ENCODE results near the gene ZNF181. TPM values are rescaled to one million over a fixed set of nuclear protein-coding genes. Genes with fewer than 3 reads are reported as not detected.
A peak's percentile ranks its signal among the peaks of the same experiment; 100 is the strongest.

The ZNF181 gene
- total and polyA plus RNA-seq, 3 donors from 2014 or later, result 10.7 to 18.5 (median 16.1) TPM

DNA sequence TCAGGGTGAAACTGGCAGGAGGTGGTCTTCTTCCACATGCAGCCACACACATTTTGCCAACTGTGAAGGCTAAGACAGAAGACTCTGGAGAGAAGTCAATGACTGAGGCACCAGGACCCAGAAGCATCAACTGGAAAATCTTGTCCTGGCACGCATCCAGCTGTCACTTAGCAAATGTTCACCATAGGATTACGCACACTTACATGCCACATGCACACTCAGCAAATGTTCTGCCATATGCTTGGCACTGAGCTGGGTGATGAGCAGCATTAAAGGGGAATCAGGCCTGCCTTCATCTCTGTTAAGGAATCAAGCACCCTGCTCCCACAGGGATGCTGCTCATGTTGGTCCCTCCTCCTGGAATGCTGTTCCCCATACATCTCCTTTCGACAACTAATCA lies 33.9 kb downstream of the ZNF181 start:
- DNase-seq, result no peak
- H3K36me3 ChIP-seq (ENCODE audit: low read depth, missing control alignments), result no peaks in the 10 kb centered on the region
- TF ChIP-seq POLR2A (IDR thresholded peaks at IDR 0.05), result no peak
- TF ChIP-seq, protein P1, sequence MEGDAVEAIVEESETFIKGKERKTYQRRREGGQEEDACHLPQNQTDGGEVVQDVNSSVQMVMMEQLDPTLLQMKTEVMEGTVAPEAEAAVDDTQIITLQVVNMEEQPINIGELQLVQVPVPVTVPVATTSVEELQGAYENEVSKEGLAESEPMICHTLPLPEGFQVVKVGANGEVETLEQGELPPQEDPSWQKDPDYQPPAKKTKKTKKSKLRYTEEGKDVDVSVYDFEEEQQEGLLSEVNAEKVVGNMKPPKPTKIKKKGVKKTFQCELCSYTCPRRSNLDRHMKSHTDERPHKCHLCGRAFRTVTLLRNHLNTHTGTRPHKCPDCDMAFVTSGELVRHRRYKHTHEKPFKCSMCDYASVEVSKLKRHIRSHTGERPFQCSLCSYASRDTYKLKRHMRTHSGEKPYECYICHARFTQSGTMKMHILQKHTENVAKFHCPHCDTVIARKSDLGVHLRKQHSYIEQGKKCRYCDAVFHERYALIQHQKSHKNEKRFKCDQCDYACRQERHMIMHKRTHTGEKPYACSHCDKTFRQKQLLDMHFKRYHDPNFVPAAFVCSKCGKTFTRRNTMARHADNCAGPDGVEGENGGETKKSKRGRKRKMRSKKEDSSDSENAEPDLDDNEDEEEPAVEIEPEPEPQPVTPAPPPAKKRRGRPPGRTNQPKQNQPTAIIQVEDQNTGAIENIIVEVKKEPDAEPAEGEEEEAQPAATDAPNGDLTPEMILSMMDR (IDR thresholded peaks at IDR 0.05), result no peak
- H3K27me3 ChIP-seq, result no peaks in the 10 kb centered on the region
- no peak overlapping the region for H3K4me3 ChIP-seq
- WGBS, 2 donors, result 75 to 96% methylated on average over 3 of the region's 3 CpGs
- no peaks in the 10 kb centered on the region for H3K9me3 ChIP-seq
- intact Hi-C loops (cut with DNase I; ENCODE audit: low total_unique reads), result no loop called here
- H3K4me1 ChIP-seq, result no peaks in the 10 kb centered on the region
- no peak overlapping the region for H3K27ac ChIP-seq

DNA sequence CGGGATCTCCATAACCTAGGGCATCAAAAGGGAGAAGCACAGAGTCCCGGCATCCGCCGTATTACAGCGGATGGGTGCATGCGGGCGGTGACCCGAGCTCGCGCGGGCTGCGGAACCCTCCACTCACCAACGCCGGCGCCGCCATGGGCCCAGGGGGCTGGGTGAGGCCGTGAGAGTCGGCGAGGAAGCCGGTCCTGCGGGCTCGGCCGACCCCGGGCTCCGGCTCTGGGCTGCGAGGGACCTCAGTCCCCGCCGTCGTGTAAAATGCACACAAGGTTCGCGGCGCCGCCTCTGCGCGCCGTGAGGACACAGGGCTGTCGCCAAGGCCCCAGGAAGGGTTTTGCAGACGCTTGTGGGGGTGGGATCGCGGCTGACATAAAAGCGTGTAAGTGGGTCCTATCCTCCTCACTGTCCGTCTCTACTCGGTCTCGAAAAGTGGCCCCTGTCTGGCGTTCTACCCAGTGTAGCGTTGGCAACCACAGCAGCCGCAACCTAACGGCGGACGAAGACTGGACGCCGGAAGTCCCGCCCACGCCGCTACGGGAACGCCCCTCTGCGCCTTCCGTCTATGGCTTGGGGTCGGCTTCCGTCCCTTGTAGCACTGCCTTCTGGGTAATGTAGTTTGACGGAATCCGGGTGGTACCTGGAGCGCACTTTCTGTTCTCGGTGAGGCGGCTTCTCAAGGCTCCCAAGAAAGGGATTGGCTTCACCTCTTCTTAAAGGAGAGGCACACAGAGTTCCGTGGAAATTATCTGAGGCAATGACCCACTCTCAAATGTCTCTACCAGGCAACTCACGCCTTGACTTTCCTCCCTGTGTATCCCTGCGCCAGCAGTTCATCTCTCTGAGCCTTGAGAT lies 38.9 kb downstream of the ZNF181 start, which contains the start of gene ZNF599:
Gene ZNF599, minus strand, starts transcription at position 519 of the 858 bp plus-strand sequence. Its CDS starts 374 bp downstream, at position 145.
- peak within 1 kb of the TSS; percentile 87 to 96 for H3K4me3 ChIP-seq
- peak; percentile 56 for TF ChIP-seq POLR2A (IDR thresholded peaks at IDR 0.05)
- TF ChIP-seq, protein P1 (IDR thresholded peaks at IDR 0.05), result peak in 1 of 3 experiments; percentile 20
- intact Hi-C loops (cut with DNase I; ENCODE audit: low total_unique reads), result no loop called here
- H3K27ac ChIP-seq, result peak within 1 kb of the TSS; percentile 73 to 81
- peak; percentile 95 for DNase-seq
- no peaks in the 10 kb centered on the region for H3K27me3 ChIP-seq
- no peaks in the 10 kb centered on the region for H3K4me1 ChIP-seq
- H3K9me3 ChIP-seq, result no peaks in the 10 kb centered on the region
- no peaks in the 10 kb centered on the region for H3K36me3 ChIP-seq (ENCODE audit: low read depth, missing control alignments)
- 3 to 9% methylated on average over 8 to 56 of the region's 69 CpGs for WGBS, 2 donors

DNA sequence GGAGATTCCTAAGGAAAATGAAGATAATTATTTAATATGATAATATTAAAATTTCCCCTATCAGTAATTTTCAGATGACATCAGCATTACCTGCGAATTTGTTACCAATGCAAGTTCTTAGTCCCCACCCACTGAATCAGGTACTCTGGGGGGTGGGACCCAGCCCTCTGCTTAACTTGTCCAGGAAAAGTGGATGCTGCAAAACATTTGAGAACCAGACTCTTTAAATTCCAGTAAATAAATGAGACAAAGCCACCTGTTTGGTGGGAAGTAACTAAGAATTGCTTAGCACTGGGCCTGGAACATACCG lies 39.5 kb downstream of the ZNF181 start:
- Histone ChIP-seq H3K9me3 (no peaks in the 10 kb centered on the region), H3K4me1 (no peaks in the 10 kb centered on the region), H3K36me3 (ENCODE audit: low read depth, missing control alignments) (no peaks in the 10 kb centered on the region), H3K27ac (no peak overlapping the region), H3K27me3 (no peaks in the 10 kb centered on the region), H3K4me3 (peak overlapping the region; percentile 87 to 96)
- TF ChIP-seq, protein P1 (IDR thresholded peaks at IDR 0.05), result no peak
- no peak for TF ChIP-seq POLR2A (IDR thresholded peaks at IDR 0.05)
- intact Hi-C loops (cut with DNase I; ENCODE audit: low total_unique reads), result no loop called here
- DNase-seq, result no peak
- WGBS, 2 donors, result 53 to 60% methylated on average over 2 of the region's 2 CpGs

DNA sequence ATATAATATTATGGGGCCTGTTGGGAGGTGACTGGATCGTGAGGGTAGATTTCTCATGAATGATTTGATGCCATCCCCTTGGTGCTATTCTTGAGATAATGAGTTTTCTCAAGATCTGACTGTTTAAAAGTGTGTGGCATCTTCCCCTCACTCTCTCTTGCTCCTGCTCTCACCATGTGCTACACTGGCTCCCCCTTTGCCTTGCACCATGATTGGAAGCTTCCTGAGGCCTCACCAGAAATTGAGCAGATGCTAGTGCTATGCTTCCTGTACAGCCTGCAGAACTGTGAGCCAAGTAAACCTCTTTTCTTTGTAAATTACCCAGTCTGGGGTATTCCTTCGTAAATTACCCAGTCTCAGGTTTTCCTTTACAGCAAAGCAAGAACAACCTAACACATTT lies 40.8 kb downstream of the ZNF181 start:
- H3K27me3 ChIP-seq, result no peaks in the 10 kb centered on the region
- no peak overlapping the region for H3K4me3 ChIP-seq
- H3K27ac ChIP-seq, result no peak overlapping the region
- 62 to 67% methylated on average over 2 of the region's 2 CpGs for WGBS, 2 donors
- no peaks in the 10 kb centered on the region for H3K9me3 ChIP-seq
- no peak for DNase-seq
- no peaks in the 10 kb centered on the region for H3K36me3 ChIP-seq (ENCODE audit: low read depth, missing control alignments)
- TF ChIP-seq, protein P1 (IDR thresholded peaks at IDR 0.05), result no peak
- TF ChIP-seq POLR2A (IDR thresholded peaks at IDR 0.05), result no peak
- H3K4me1 ChIP-seq, result no peaks in the 10 kb centered on the region
- intact Hi-C loops (cut with DNase I; ENCODE audit: low total_unique reads), result no loop called here

DNA sequence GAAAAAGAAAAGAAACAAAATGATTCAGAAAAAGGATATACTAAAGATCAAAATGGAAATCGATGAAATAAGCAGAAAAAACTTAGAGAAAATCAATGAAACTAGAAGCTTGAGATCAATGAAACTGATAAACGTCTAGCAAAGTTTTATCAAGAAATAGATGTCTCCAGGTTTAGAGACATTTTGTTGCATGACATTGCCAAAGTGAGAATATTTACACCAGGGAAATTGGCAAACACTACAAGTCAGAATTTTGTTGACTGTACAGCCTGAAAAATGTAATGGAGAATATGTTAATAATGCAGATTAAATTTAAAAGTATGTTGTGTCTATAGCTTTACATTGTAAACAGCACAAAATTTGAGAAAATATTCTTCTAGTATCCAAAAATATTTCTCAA lies 44.3 kb downstream of the ZNF181 start:
- H3K27ac ChIP-seq, result no peak overlapping the region
- TF ChIP-seq POLR2A (IDR thresholded peaks at IDR 0.05), result no peak
- TF ChIP-seq, protein P1 (IDR thresholded peaks at IDR 0.05), result no peak
- intact Hi-C loops (cut with DNase I; ENCODE audit: low total_unique reads), result no loop called here

More for the DNA sequence above, 44.3 kb downstream of the ZNF181 start:
- Histone ChIP-seq H3K4me1 (no peaks in the 10 kb centered on the region), H3K4me3 (no peak overlapping the region), H3K36me3 (ENCODE audit: low read depth, missing control alignments) (no peaks in the 10 kb centered on the region), H3K27me3 (no peaks in the 10 kb centered on the region), H3K9me3 (no peaks in the 10 kb centered on the region)
- no peak for DNase-seq
- 76 to 80% methylated on average over 2 of the region's 2 CpGs for WGBS, 2 donors

All from testis (tissue), 3 donors.